ENCODE measurements around the gene SLC7A4.
"Not testable (repeated sequence)": the region's sequence is repeated elsewhere in the genome, so short reads cannot be mapped to it uniquely, and the experiment has no call there.

The SLC7A4 gene

DNA sequence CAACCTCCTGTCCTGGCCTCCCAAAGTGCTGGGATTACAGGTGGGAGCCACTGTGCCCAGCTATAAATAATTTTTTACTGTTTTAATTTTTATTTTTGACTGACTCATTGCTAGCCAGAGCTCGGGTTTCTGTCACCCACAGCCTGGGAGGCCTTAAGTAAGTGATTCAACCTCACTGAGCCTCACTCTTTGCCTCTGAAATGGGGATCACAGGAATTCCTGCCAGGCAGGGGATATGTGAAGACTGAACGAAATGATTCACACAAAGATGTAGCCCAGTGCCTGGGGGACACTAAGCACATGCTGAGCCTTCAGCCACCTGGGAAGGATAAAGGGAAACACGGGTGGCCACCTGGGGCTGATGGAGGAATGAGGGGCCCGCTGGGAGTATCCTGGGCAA lies 9.6 kb upstream of the SLC7A4 start:
- DNase-seq (ENCODE audit: low read depth in 3 of 3) = no peak

DNA sequence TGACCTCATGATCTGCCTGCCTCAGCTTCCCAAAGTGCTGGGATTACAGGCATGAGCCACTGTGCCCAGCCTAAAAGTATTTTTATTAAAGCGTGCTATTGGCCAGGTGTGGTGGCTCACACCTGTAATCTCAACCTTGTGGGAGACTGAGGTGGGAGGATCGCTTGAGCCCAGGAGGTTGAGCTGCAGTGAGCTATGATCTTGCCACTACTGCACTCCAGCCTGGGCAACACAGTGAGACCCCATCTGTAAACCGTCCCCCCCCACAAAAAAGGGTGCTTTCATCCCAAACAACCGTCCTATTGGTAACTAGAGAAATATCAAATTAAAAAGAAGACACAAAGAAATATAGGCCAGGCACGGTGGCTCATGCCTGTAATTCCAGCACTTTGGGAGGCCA lies 6.8 kb upstream of the SLC7A4 start:
- not testable (repeated sequence) for DNase-seq (ENCODE audit: low read depth in 3 of 3)

DNA sequence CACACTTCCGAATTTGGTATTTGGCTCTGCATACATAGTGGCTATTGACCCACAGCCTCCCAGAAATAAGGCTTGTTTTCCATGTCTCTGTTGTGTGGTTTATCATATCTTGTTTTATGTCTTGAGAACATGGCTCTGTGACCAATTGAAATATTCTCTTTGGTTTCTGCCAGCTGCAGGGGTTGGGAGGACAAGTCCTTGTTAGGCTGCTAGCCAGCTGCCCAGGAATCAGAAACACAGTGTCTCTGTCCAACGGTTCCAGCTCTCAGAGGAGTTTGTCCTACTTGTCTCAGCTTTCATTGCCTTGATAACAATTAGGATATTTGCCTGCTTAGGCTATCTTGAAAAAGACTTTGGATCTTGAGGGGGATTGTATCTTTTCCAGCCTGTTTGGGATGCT lies 6.0 kb upstream of the SLC7A4 start:
- no peak for DNase-seq (ENCODE audit: low read depth in 3 of 3)

DNA sequence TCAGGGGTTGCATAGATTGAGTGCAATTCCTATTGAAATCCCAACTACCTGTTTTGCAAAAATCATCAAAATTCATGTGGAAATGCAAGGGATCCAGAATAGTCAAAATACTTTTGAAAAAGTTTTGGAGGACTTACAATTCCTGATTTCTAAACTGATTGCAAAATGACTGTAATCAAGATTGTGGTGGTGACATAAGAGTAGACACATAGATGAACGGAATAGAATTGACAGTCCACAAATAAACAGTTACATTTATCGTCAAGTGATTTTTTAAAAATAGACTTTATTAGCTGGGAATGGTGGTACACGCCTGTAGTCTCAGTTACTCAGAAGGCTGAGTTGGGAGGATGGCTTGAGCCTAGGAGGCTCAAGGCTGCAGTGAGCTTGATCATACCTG lies 2.6 kb upstream of the SLC7A4 start:
- no peak for DNase-seq (ENCODE audit: low read depth in 3 of 3)

DNA sequence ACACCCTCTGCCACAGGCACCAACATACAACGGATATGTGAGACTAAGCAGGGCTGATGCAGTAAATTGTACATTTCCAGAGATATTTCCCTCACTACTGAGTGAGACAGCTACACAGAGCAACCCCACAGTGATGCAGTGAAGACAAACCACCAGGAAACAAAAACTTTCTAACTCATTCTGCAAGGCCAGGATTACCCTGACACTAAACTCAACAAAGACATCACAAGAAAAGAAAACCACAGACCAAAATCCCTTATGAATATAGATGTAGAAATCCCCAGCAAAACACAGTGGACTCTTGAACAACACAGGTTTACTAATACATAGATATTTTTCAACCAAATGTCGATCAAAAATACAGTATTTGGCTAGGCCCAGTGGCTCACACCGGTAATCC lies 1.5 kb upstream of the SLC7A4 start:
- DNase-seq (ENCODE audit: low read depth in 3 of 3) = no peak

DNA sequence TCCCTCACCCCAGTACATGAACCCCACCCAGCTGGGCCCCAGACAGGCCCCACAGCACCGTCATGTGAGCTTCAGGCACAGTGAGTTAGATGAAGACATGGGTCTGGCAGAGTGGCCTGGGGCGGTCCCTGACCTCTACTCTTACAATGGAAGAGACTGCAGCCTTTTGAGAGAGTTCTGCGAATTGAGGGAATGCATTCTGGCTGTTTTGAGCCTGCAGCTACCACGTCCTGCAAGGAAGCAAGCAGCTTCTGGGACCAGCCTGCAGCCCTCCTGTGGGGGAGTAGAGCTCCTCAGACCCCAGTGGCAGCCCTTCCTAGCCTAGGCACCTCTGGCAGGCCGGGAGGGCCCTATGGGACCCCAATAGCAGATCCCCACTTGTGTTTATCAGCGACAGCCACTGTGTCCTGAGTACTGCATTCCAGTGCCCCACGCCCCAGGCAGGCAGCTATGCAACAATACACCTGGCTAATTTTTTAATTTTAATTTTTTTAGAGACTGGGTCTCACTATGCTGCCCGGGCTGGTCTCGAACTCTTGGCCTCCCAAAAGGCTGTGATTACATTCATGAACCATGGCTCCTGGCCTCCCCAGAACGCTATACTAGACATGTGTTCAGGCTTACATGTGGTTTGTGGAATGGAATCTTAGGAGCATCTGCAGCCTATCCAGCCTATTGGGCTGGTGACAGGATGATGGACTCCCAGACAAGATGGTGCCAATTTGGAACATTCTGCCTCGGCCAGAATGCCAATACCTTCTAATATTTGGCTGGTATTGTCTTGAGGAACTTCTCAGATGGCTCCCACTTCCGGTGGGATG lies 717 bp upstream of the SLC7A4 start:
- no peak for DNase-seq (ENCODE audit: low read depth in 3 of 3)

DNA sequence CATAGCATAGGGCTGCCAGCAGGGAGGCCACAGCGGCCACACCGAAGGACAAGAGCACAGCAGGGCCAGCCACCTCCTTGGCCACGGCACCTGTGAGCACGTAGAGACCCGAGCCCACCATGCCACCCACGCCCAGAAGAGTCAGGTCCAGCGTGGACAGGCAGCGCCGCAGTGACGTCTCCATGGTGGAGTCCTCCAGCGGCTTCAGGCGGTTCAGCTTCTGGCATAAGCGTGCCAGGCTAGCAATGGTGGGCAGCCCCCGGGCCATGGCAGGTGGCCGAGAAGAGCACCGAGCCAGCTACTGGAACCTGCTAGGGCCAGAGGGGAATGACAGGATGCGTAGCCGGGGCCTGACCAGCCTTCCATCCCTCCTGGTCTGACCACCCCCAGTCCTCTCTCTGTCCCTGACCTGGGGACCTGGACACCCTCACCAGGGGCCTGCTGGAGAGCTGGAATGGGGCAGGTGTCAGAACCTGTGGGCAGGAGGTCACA lies 770 bp downstream of the SLC7A4 start:
- DNase-seq (ENCODE audit: low read depth in 3 of 3) = no peak

DNA sequence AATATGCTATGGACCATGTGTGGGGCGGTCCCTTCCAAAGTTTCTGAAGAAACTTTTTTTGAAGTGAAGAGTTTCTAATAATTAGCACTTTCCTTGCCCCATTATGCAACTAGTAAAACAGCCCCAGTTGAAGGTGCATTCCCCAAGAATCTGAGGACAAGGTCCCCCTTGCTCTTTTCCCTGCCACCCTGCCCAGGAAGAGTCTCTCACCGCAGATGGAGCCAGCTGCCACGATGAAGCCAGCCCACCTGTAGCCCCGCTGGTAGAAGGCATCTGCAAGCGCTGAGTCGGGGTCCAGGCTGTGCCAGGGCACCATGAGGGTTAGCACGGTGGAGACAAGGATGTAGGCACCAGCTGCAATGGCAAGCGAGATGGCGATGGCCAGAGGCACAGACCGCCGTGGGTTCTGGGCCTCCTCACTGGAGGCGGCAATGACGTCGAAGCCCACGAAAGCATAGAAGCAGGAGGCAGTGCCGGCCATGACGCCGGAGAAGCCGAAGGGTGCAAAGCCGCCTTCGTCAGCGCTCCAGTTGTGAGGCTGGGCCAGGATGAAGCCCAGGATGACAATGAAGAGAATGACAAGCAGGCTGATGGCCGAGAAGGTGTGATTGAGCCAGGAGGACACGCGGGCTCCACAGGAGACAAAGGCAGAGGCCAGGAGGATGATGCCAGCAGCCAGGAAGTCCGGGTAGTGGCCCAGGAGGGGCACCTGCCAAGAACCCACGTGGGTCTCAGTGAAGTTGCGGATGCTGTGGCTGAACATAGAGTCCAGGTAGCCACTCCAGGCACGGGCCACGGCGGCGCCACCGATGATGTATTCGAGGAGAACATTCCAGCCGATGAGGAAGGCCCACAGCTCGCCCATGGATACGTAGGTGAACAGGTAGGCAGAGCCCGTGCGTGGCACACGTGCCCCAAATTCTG lies 1.5 kb downstream of the SLC7A4 start:
- DNase-seq (ENCODE audit: low read depth in 3 of 3) = no peak

DNA sequence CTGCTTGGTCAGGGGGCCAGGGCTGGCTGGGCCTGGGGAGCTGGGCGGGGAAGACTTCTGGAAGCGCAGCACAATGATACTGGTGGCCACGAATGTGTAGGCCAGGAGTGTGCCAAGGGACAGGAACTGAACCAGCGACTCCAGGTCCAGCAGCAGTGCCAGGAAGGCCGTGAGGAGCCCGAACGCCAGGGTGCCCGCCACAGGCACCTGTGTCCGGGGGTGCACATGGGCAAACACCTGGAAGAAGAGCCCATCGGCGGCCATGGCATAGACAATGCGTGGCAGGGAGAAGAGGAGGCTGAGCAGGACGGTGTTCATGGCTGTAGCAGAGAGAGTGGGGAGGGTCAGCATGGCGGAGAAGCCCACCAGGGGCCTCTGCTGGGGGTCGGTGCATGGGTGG lies 2.3 kb downstream of the SLC7A4 start:
- DNase-seq (ENCODE audit: low read depth in 3 of 3) = no peak

DNA sequence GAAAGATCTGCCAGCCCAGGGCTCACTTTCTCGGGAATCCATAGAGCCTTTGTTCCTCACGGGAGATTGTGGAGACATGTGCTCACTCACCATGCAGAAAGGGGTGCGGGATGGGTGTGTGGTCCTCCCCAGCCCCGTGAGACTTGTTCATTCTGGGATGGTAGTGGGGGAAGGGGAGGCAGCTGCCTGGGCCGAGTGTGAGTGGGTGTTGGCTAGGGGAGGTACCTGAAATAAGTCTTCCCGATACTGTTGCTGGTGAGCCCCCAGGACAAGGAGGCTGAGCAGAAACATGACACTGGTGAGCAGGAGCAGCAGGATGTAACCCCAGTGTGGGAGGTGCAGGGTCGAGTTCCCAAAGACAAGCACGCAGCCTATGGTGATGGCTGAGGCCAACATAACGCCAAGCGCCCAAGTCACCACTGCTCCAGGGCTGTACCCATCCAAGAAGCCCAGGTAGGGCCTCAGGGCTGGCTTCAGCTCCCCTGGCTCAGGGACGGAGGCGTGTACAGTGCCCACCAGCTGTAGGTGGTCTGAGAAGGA lies 2.8 kb downstream of the SLC7A4 start:
- no peak for DNase-seq (ENCODE audit: low read depth in 3 of 3)

DNA sequence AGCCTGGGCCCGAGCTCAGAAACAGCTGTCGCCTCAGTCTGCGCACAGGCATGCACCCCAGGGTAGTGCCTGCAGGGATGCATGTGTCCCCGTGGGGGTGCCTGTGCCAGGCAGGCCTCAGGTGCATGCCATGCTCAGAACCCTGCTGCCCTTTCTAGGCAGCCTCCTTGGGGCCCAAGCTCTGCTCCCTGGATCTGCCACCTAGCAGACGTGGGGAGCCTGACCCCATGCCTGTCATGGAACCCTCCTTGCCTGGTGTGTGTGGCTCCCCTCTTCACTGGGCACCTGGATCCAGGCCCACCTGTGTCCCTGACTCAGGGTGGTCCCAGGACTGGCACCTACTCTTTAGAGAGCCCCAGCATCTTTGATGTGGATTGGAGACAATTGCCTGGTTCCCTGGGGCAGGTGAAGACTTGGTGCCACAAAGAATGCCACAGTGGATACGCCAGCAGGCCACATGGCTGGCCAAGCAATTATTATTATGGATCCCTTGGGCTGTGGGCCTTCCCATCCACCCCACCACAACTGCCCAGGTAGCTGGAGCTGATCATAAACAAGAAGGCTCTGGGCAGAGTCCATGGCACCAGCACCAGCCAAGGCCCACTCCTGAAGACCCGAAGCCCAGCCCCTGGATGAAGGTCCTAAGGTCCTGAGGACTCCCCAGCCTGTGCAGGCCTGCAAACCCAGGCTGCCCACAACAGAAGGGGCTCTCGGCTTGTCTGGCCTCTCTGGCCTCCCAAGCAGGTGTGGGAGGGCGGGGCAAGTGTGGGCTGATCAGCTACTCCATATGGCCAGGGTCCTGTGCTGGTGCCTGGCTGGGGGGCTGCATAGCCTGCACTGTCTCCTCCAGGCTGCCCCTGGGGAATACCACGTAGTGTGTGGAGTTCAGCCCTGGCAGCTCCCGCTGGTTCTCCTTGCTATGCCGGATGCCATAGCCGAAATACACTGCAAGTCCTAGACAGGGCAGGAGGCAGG lies 3.8 kb downstream of the SLC7A4 start:
- DNase-seq (ENCODE audit: low read depth in 3 of 3) = no peak

DNA sequence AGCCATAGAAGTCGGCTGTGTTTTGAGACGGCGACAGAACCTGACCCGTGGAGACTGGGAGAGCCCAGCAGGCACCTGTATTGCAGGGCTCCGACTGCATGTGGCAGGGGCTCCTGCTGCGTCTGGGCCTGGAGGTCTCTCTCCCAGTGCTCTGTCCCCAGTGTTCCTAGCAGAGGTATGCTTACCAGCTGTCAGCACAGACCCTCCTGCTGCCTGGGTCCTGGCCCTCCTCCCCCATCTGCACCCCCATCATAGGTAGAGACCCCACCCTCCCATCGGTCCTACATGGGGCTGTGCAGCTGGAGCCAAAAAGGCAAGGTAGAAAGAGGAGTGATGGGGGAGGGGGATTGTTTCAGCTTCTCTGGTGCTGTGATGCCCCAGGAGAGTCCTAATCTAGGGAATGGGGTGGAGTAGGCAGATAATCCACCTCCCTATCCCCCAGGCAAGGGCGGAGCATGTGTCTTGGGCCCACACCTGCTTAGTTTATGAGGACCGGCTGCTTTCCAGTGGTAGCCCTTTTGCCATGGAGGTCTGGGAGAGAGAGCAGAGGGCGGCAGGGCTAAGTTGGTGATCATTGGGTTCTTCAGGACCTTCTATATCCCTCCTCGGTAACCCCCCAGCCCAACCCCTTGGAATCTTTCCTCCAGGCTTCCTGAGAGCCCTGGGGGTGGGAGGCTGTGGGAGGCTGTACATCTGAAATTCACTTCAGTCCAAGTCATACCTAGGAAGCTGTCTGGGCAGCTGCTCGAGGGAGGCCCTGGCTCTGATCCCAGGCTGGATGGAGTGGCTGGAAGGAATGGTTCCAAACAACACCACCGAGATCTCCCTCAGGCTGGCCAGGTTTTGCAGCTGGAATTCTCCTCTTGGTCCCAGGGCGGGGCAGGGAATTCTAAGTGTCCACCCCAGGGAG lies 5.3 kb downstream of the SLC7A4 start:
- no peak for DNase-seq (ENCODE audit: low read depth in 3 of 3)

DNA sequence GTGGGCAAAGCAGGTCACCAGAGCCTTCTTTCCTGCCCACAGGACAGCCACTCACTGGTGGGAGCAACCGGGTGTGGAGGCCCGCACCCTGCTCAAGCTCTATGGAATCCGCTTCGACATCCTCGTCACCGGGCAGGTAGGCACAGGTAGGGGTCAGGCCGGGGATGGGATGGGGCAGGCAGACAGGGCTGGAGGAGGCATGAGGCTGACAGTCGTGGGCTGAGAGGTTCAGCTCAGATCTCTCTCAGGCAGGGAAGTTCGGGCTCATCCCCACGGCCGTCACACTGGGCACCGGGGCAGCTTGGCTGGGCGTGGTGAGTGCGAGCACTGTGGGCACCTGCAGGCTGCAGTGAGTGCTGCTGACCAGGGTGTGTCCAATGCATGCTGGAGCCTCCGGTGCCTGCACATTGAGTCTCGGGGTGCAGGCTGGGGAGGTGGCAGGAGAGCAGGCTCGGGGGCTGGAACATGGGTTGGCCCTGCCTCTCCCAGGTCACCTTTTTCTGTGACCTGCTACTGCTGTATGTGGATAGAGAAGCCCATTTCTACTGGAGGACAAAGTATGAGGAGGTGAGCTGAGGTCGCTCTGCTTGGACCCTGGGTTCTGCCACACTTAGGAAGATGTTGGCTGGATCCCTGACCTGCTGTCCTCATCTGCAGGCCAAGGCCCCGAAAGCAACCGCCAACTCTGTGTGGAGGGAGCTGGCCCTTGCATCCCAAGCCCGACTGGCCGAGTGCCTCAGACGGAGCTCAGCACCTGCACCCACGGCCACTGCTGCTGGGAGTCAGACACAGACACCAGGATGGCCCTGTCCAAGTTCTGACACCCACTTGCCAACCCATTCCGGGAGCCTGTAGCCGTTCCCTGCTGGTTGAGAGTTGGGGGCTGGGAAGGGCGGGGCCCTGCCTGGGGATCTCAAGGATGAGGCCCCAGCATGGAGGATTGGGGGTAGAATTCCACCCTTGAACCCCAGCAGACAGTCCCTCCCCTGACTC lies 6.3 kb downstream of the SLC7A4 start:
- no peak for DNase-seq (ENCODE audit: low read depth in 3 of 3)

DNA sequence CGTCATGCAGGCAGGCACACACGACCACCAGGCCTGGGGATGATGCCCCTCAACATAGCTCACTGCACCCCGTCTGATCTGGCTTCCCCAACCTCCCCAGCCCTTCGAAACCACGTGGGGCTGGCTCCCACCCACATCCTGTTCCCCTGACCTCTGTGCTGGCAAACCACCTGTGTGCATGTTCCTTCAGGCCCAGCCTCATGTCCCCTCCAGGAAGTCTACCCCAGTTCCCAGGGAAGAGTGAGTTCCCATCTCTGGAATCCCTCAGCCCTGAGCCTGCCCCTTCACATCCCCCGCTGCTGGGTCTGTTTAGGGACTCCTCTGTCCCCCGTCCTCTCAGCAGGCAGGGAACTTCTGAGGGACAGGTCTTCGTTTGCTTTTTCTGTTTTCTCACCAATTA lies 7.1 kb downstream of the SLC7A4 start:
- no peak for DNase-seq (ENCODE audit: low read depth in 3 of 3)

DNA sequence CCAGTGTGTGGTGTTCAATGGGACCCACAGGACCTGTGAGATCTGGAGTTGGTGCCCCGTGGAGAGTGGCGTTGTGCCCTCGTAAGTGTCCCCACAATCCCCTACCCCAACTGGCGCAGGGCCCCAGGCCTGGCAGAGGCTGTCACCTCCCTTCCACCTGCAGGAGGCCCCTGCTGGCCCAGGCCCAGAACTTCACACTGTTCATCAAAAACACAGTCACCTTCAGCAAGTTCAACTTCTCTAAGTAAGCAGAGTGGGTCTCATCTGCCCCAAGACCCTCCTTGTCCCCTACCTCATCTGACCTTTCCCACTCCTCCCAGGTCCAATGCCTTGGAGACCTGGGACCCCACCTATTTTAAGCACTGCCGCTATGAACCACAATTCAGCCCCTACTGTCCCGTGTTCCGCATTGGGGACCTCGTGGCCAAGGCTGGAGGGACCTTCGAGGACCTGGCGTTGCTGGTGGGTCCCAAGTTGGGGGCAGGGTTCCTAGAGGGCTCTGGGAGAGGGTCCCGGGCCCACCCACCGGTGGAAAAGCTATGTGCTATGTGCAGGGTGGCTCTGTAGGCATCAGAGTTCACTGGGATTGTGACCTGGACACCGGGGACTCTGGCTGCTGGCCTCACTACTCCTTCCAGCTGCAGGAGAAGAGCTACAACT lies 9.3 kb downstream of the SLC7A4 start:
- DNase-seq (ENCODE audit: low read depth in 3 of 3) = no peak

DNA sequence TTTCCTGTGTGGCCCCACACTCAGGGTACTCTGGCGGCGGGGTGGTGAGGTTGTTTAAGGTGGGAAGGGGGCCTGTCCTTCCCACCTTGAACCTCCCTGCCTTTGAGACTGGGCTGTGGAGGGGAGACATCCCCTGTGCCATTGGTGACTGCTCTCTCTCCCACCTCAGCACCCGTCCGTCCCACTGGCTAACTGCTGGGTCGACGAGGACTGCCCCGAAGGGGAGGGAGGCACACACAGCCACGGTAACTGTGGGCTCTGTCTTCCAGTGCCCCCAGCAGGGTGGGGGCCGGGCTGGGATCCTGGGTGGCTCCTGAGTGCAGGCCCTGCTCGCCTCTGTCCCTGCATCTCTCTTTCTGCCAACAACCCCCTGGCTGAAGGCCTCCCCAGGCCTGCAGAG lies 9.9 kb downstream of the SLC7A4 start:
- DNase-seq (ENCODE audit: low read depth in 3 of 3) = no peak

DNA sequence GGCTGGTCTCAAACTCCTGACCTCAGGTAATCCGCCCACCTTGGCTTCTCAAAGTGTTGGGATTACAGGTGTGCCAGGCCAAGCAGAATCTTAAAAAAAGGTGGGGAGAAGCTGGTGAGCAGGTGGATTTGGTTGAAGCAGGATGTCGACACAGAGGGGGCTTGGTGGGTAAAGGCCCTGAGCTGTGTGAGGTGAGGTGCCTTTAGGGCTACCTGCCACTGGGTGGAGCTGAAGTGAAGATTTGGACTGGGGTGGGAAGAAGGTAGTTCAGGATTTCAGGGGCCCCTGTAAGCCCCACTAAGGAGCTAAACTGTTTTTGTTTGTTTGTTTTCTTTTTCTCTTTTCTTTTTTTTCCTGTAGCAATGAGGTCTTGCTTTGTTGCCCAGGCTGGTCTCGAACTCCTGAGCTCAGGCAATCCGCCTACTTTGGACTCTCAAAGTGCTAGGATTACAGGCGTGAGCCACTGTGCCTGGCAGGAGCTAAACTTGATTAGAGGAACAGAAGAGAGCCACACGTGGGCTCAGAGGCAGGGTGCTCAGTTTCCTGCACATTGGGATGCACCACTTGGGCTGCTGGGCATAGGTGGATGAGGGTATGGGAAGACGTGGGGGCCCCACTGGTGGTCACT lies 11.4 kb downstream of the SLC7A4 start:
- no peak for DNase-seq (ENCODE audit: low read depth in 3 of 3)

DNA sequence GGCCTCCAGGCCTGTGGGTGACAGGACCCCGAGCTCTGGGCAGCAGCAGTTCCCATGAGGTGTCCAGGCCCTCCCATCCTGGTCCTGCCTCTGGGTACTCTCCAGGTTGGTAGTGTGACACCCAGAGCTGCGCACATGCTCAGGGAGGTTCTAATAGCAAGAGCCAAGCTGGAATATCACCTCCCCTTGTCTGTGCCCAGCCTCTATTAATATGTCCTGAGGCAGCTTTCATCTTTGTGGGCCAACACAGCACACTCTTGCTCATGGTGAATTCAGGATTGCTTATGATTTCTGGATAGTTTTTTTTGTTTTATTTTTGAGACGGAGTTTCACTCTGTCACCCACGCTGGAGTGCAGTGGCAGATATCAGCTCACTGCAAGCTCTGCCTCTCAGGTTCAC lies 14.0 kb downstream of the SLC7A4 start:
- no peak for DNase-seq (ENCODE audit: low read depth in 3 of 3)

Measured in stimulated activated CD4-positive, alpha-beta T cell treated with anti-CD3 and anti-CD28 coated beads, TNF-alpha, amount 100 ng/mL, for 48 hours (primary cell).